GM18873 (cell line): ENCODE results near the gene GRM7.

Experiments
- ATAC-seq: cut with Tn5 transposase; IDR thresholded peaks from one replicate; pipeline ENCODE4 v1.9.1; 2021; ENCODE audit warnings: mild to moderate bottlenecking, moderate library complexity, moderate number of reproducible peaks; ENCODE audit not compliant: unreplicated experiment, low FRiP score

Gene GRM7

GRCh38 chr3:7445331-7445730 lies 584.4 kb downstream of the GRM7 start:
- no peak for ATAC-seq

- ATAC-seq = peak; percentile 72
Observed at GRCh38 chr3:7447197-7447769, 586.4 kb downstream of the GRM7 start.

- ATAC-seq = no peak
Observed at GRCh38 chr3:7456386-7456785, 595.5 kb downstream of the GRM7 start.

- no peak for ATAC-seq
Observed at GRCh38 chr3:7461202-7461825, 600.4 kb downstream of the GRM7 start.

GRCh38 chr3:7469866-7470265 lies 609.0 kb downstream of the GRM7 start:
- no peak for ATAC-seq

GRCh38 chr3:7484636-7485035 lies 623.7 kb downstream of the GRM7 start:
- no peak for ATAC-seq

GRCh38 chr3:7487763-7488162 lies 626.8 kb downstream of the GRM7 start:
- ATAC-seq = no peak

GRCh38 chr3:7489417-7489816 lies 628.5 kb downstream of the GRM7 start:
- no peak for ATAC-seq

GRCh38 chr3:7498715-7499114 lies 637.8 kb downstream of the GRM7 start:
- ATAC-seq = no peak

- ATAC-seq = no peak
Observed at GRCh38 chr3:7503431-7503830, 642.5 kb downstream of the GRM7 start.

- no peak for ATAC-seq
Observed at GRCh38 chr3:7504886-7505775, 644.2 kb downstream of the GRM7 start.

- ATAC-seq = no peak
Observed at GRCh38 chr3:7506606-7507180, 645.8 kb downstream of the GRM7 start.

- no peak for ATAC-seq
Observed at GRCh38 chr3:7508821-7509220, 647.9 kb downstream of the GRM7 start.

GRCh38 chr3:7512048-7512447 lies 651.1 kb downstream of the GRM7 start:
- no peak for ATAC-seq

- ATAC-seq = no peak
Observed at GRCh38 chr3:7518026-7518425, 657.1 kb downstream of the GRM7 start.

- no peak for ATAC-seq
Observed at GRCh38 chr3:7518456-7518855, 657.5 kb downstream of the GRM7 start.

GRCh38 chr3:7520059-7520458 lies 659.1 kb downstream of the GRM7 start:
- ATAC-seq = no peak

GRCh38 chr3:7520593-7520992 lies 659.7 kb downstream of the GRM7 start:
- ATAC-seq = no peak

- ATAC-seq = no peak
Observed at GRCh38 chr3:7536510-7536909, 675.6 kb downstream of the GRM7 start.

- ATAC-seq = no peak
Observed at GRCh38 chr3:7536921-7537320, 676.0 kb downstream of the GRM7 start.

- no peak for ATAC-seq
Observed at GRCh38 chr3:7543294-7543880, 682.5 kb downstream of the GRM7 start.
